A549 (cell line): ENCODE results near the gene TMEM222. TPM values are rescaled to one million over a fixed set of nuclear protein-coding genes. Genes with fewer than 3 reads are reported as not detected.

Experiments
- ATAC-seq, 2 experiments: fragments of 200-7000 bp in 1 of 2; fragments of >200 bp in 1 of 2; cut with Nextera tagmentation in 1 of 2; cut with Tn5 transposase in 1 of 2; 3 replicates each; pipeline versions ENCODE4 v1.8.0 to v1.9.1; 2018 to 2020; ENCODE audit warnings: mild to moderate bottlenecking in 1 of 2, moderate library complexity in 1 of 2
- CTCF ChIA-PET: fragments of 300-600 bp; sonication (Branson Sonifier 250); formaldehyde crosslinking; extraction: SDS; loops from one replicate; lab custom pipeline; 2021; ENCODE audit warnings: antibody characterized with exemption, inconsistent platforms; lab: Yijun Ruan, JAX
- POLR2A ChIA-PET: fragments of 350-600 bp; formaldehyde crosslinking; extraction: SDS; loops from one replicate; lab custom pipeline; 2021; ENCODE audit warnings: antibody characterized with exemption, inconsistent platforms; lab: Yijun Ruan, JAX
- DNase-seq, 2 experiments: peaks; one replicate each; pipeline versions ENCODE4 v3.0.0 to v3.0.0-alpha.2; 2011 to 2016; ENCODE audit warnings: low read depth in 1 of 2, low spot score in 1 of 2
- FAIRE-seq: peaks from 2 replicates; lab custom pipeline; 2011; peaks lifted over from hg19 to GRCh38; lab: Jason Lieb, UNC
- H3K27ac ChIP-seq, 2 experiments: fragments of >200 bp; sonication (Bioruptor Twin); formaldehyde crosslinking; 3 replicates each; pipeline ENCODE4 v1.5.1; 2016 to 2017
- H3K4me1 ChIP-seq: fragments of >200 bp; sonication (Bioruptor Twin); formaldehyde crosslinking; 3 replicates; pipeline ENCODE4 v1.6.1; 2016
- H3K4me2 ChIP-seq: fragments of >200 bp; sonication (Bioruptor Twin); formaldehyde crosslinking; 3 replicates; pipeline ENCODE4 v1.6.1; 2016
- H3K4me3 ChIP-seq: fragments of >200 bp; sonication (Bioruptor Twin); formaldehyde crosslinking; 3 replicates; pipeline ENCODE4 v1.5.1; 2016
- H3K9me3 ChIP-seq: fragments of >200 bp; sonication (Bioruptor Twin); formaldehyde crosslinking; 3 replicates; pipeline ENCODE4 v1.6.1; 2016
- EHF ChIP-seq: fragments of 250-450 bp; sonication (Bioruptor Pico); IDR thresholded peaks from 2 replicates; pipeline ENCODE4 v1.5.0; 2020; ENCODE audit warnings: mild to moderate bottlenecking
- EP300 ChIP-seq, 2 experiments: fragments of >200 bp; sonication (Bioruptor Twin); formaldehyde crosslinking; IDR thresholded peaks; 2 replicates in 1 of 2; 3 replicates in 1 of 2; pipeline ENCODE4 v1.6.1; 2016 to 2017
- GATA3 ChIP-seq: IDR thresholded peaks from 2 replicates; pipeline ENCODE4 v1.6.1; 2012; ENCODE audit warnings: borderline replicate concordance
- HES2 ChIP-seq: fragments of >200 bp; sonication (Bioruptor Twin); formaldehyde crosslinking; IDR thresholded peaks from 2 replicates; pipeline ENCODE4 v1.6.1; 2016
- MAX ChIP-seq: IDR thresholded peaks from 2 replicates; pipeline ENCODE4 v1.6.1; 2012
- NPAS2 ChIP-seq: fragments of 250-450 bp; sonication (Bioruptor Pico); IDR thresholded peaks from 2 replicates; pipeline ENCODE4 v1.8.0; 2022; ENCODE audit warnings: mild to moderate bottlenecking, moderate library complexity, borderline replicate concordance
- NR3C1 ChIP-seq: fragments of >200 bp; sonication (Bioruptor Twin); formaldehyde crosslinking; IDR thresholded peaks from 3 replicates; pipeline ENCODE4 v1.6.1; 2017
- POLR2A ChIP-seq: IDR thresholded peaks from 2 replicates; pipeline ENCODE4 v1.6.1; 2012; ENCODE audit warnings: mild to moderate bottlenecking, low read length
- POLR2AphosphoS2 ChIP-seq: conservative IDR thresholded peaks from 2 replicates; pipeline ENCODE4 v1.6.1; 2012; ENCODE audit warnings: low read length, improper control_type of control experiment, inconsistent platforms
- RARB ChIP-seq: fragments of 250-450 bp; sonication (Bioruptor Pico); IDR thresholded peaks from 2 replicates; pipeline ENCODE4 v1.8.0; 2021; ENCODE audit warnings: mild to moderate bottlenecking, moderate library complexity
- RFX5 ChIP-seq: fragments of 450-650 bp; IDR thresholded peaks from 2 replicates; pipeline ENCODE4 v1.7.1; 2014; ENCODE audit warnings: antibody characterized with exemption, mild to moderate bottlenecking, moderate library complexity
- WGBS: methylation state at CpG from one replicate; pipeline ENCODE4 v1.1.6; 2017; ENCODE audit errors: missing lambda C conversion rate; 5-methylcytosine and 5-hydroxymethylcytosine counted together
- polyA plus RNA-seq, 4 experiments: library from polyadenylated mRNA; depleted of rRNA in 3 of 4; stranded (reverse); fragments of >200 nt; fragmentation: RNase III in 1 of 4; extraction: RNeasy Plus Mini Kit Qiagen cat#74134 plus additional on column Dnase treatment in 1 of 4; gene quantifications; 2 replicates in 3 of 4; 3 replicates in 1 of 4; pipeline ENCODE4 v1.2.3, GENCODE V29; 2011 to 2017
- TF ChIP-seq, protein P1 (sequence below): fragments of >200 bp; sonication (Bioruptor Twin); formaldehyde crosslinking; IDR thresholded peaks from 3 replicates; pipeline ENCODE4 v1.6.1; 2016
- TF ChIP-seq, protein P2 (sequence below): fragments of 450-650 bp; IDR thresholded peaks from 2 replicates; pipeline ENCODE4 v1.6.1; 2014; ENCODE audit warnings: antibody characterized with exemption

TMEM222 gene
- polyA plus RNA-seq, 2 of the 4 experiments (the other 2 are of a cell fraction): 28.4 to 30.0 TPM

DNA sequence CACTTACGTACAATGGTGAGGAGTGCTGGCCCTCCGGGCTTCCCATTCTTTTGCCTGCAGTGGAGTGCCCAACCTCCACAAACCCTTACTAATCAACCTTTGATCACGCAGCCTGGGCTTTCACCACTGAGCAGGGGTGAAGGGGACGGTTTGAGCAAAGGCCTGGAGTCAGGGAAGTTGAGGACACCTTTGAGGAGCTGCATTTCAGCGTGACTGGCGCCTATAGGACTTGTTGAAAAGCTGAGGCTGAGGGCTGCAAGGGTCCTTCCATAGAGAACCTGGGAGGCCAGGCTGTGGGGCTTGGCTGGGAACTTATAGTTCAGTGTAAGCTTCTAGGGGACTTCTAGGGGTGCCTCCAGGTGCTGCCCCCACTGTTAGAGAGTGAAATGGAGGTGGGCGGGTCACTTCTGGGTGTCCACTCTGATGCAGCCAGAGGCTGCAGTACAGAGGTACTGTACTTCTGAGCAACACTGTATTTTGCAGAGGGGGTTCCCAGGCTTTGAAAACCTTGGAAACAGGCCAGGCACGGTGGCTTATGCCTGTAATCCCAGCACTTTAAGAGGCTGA, 29.7 kb downstream of the TMEM222 start:
- peaks cover 14% of the 10 kb centered on the region; the same call in 1 of the 3 replicates for H3K4me1 ChIP-seq
- H3K27ac ChIP-seq: no peak overlapping the region
- ATAC-seq: no peak
- no peaks in the 10 kb centered on the region for H3K9me3 ChIP-seq
- no peak overlapping the region for H3K4me2 ChIP-seq
- TF ChIP-seq POLR2AphosphoS2 (no peak), RFX5 (no peak)
- no peak overlapping the region for H3K4me3 ChIP-seq
- no peak for DNase-seq
- ChIA-PET POLR2A (no interaction called here), CTCF (interaction anchor here (1.0 to 12.1 kb wide), 4 partner anchors 10 to 55 kb away, joined by 3 to 134 read pairs (median 66); partner anchors contain the start of genes MAP3K6 and SYTL1)
- FAIRE-seq: no peak
- 83% methylated on average over 4 of the region's 8 CpGs for WGBS

DNA sequence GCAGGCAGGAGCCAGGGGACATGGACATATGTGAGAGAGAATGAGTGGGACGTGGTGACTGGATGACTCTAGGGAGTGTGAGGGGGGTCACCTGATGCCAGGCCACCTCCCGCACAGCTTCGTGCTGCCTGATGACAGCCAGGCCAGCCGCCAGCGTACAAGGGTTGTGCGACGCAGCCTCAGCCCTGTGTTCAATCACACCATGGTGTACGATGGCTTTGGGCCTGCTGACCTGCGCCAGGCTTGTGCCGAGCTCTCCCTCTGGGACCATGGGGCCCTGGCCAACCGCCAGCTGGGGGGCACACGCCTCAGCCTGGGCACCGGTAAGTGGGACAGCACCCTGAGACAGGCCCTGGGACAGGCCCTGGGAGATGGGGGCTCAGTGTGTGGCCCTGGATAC, 31.2 kb downstream of the TMEM222 start:
- no peak for FAIRE-seq
- WGBS: 96% methylated on average over 5 of the region's 13 CpGs
- H3K9me3 ChIP-seq: no peaks in the 10 kb centered on the region
- H3K4me2 ChIP-seq: no peak overlapping the region
- ATAC-seq: no peak
- peaks cover 10% of the 10 kb centered on the region; the same call in 1 of the 3 replicates for H3K4me1 ChIP-seq
- no peak overlapping the region for H3K4me3 ChIP-seq
- no peak for DNase-seq
- ChIA-PET POLR2A (interaction anchor here (0.6 kb wide), 1 partner anchor 317 kb away, joined by 4 read pairs; no protein-coding TSS in a partner anchor), CTCF (interaction anchor here (1.0 to 12.1 kb wide), 7 partner anchors 9 to 204 kb away, joined by 3 to 134 read pairs (median 3); partner anchors contain the start of genes MAP3K6 and SYTL1)
- TF ChIP-seq GATA3 (no peak), NPAS2 (no peak), EHF (no peak), POLR2A (no peak)
- TF ChIP-seq, protein P1, sequence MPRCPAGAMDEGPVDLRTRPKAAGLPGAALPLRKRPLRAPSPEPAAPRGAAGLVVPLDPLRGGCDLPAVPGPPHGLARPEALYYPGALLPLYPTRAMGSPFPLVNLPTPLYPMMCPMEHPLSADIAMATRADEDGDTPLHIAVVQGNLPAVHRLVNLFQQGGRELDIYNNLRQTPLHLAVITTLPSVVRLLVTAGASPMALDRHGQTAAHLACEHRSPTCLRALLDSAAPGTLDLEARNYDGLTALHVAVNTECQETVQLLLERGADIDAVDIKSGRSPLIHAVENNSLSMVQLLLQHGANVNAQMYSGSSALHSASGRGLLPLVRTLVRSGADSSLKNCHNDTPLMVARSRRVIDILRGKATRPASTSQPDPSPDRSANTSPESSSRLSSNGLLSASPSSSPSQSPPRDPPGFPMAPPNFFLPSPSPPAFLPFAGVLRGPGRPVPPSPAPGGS: no peak
- TF ChIP-seq, protein P2, sequence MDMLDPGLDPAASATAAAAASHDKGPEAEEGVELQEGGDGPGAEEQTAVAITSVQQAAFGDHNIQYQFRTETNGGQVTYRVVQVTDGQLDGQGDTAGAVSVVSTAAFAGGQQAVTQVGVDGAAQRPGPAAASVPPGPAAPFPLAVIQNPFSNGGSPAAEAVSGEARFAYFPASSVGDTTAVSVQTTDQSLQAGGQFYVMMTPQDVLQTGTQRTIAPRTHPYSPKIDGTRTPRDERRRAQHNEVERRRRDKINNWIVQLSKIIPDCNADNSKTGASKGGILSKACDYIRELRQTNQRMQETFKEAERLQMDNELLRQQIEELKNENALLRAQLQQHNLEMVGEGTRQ: no peak
- H3K27ac ChIP-seq: no peak overlapping the region

GRCh38 chr1:27353629-27354028, 31.7 kb downstream of the TMEM222 start:
- Histone ChIP-seq H3K4me1 (peaks cover 9% of the 10 kb centered on the region; the same call in 1 of the 3 replicates), H3K4me2 (no peak overlapping the region), H3K27ac (no peak overlapping the region), H3K9me3 (no peaks in the 10 kb centered on the region), H3K4me3 (no peak overlapping the region)
- POLR2A ChIA-PET: interaction anchor here (0.6 kb wide), 1 partner anchor 317 kb away, joined by 4 read pairs; no protein-coding TSS in a partner anchor
- no peak for DNase-seq
- CTCF ChIA-PET: interaction anchor here (1.0 to 12.1 kb wide), 7 partner anchors 9 to 203 kb away, joined by 3 to 134 read pairs (median 3); partner anchors contain the start of genes CD164L2, MAP3K6 and SYTL1
- FAIRE-seq: no peak
- no peak for TF ChIP-seq RARB (CRISPR knock-in tag)
- no peak for TF ChIP-seq NPAS2
- no peak for TF ChIP-seq NR3C1
- no peak for TF ChIP-seq EP300 (IDR thresholded peaks at IDR 0.05)
- TF ChIP-seq, protein P2: no peak
- TF ChIP-seq MAX: no peak
- TF ChIP-seq, all 56 proteins: peak for 0
- 82% methylated on average over 3 of the region's 3 CpGs for WGBS
- no peak for ATAC-seq

GRCh38 chr1:27355683-27356082, 33.7 kb downstream of the TMEM222 start:
- ATAC-seq (no peak), FAIRE-seq (no peak)
- POLR2A ChIA-PET: no interaction called here
- no peaks in the 10 kb centered on the region for H3K4me1 ChIP-seq
- no peak for TF ChIP-seq HES2
- TF ChIP-seq, all 56 proteins: peak for 0
- Histone ChIP-seq H3K9me3 (no peaks in the 10 kb centered on the region), H3K27ac (no peak overlapping the region), H3K4me3 (no peak overlapping the region), H3K4me2 (no peak overlapping the region)
- CTCF ChIA-PET: interaction anchor here (1.1 to 12.1 kb wide), 9 partner anchors 11 to 61 kb away, joined by 3 to 134 read pairs (median 13); partner anchors contain the start of genes CD164L2, MAP3K6 and SYTL1
- 81% methylated on average over 5 of the region's 5 CpGs for WGBS
- DNase-seq: no peak
